VCaP (cell line): ENCODE measurements around the gene SLC2A6.

ENCODE experiments used
- H3K27ac ChIP-seq: fragments of 450-650 bp; 2 replicates; pipeline ENCODE4 v1.5.1; 2017
- CTCF ChIP-seq: fragments of 450-650 bp; conservative IDR thresholded peaks from 2 replicates; pipeline ENCODE4 v1.5.1; 2017; ENCODE audit warnings: mild to moderate bottlenecking, moderate library complexity

The SLC2A6 gene

GRCh38 chr9:133430244-133430643 lies 48.7 kb downstream of the SLC2A6 start:
- H3K27ac ChIP-seq, result no peak overlapping the region
- no peak for TF ChIP-seq CTCF

GRCh38 chr9:133429641-133430161 lies 49.2 kb downstream of the SLC2A6 start:
- peak; percentile 60 for TF ChIP-seq CTCF
- no peak overlapping the region for H3K27ac ChIP-seq

- H3K27ac ChIP-seq, result no peak overlapping the region
- no peak for TF ChIP-seq CTCF
Observed at GRCh38 chr9:133429214-133429613, 49.7 kb downstream of the SLC2A6 start.

GRCh38 chr9:133428617-133429101 lies 50.2 kb downstream of the SLC2A6 start:
- no peak for TF ChIP-seq CTCF
- peak overlapping the region; percentile 44; the same call in 1 of the 2 replicates for H3K27ac ChIP-seq

- TF ChIP-seq CTCF, result no peak
Observed at GRCh38 chr9:133427658-133428348, 51.1 kb downstream of the SLC2A6 start.

GRCh38 chr9:133426011-133426410 lies 52.9 kb downstream of the SLC2A6 start:
- TF ChIP-seq CTCF, result no peak
- H3K27ac ChIP-seq, result no peak overlapping the region

More at GRCh38 chr9:133427658-133428348, 51.1 kb downstream of the SLC2A6 start:
- peak overlapping the region; percentile 44; the same call in 1 of the 2 replicates for H3K27ac ChIP-seq

GRCh38 chr9:133425049-133425632 lies 53.8 kb downstream of the SLC2A6 start:
- no peak for TF ChIP-seq CTCF
- no peak overlapping the region for H3K27ac ChIP-seq
